Activated naive CD4-positive, alpha-beta T cell treated with Interleukin-2 at 50 U/mL for 16 hours (primary cell): ENCODE data around the gene IL5RA.

Source experiments
- DNase-seq: peaks from one replicate; pipeline ENCODE4 v3.0.0-alpha.2; 2020

The IL5RA gene

GRCh38 chr3:3059645-3060044 is 50.5 kb downstream of the IL5RA start:
- DNase-seq = no peak

GRCh38 chr3:3053974-3054373 is 56.2 kb downstream of the IL5RA start:
- DNase-seq = no peak

- no peak for DNase-seq
These were observed 71.8 kb downstream of the IL5RA start for GRCh38 chr3:3038201-3038991.

GRCh38 chr3:3037156-3037555 is 73.0 kb downstream of the IL5RA start:
- DNase-seq = no peak

- DNase-seq = no peak
These were observed 78.8 kb downstream of the IL5RA start for GRCh38 chr3:3031326-3031725.

GRCh38 chr3:3027976-3028567 is 82.1 kb downstream of the IL5RA start:
- DNase-seq = no peak

GRCh38 chr3:3023111-3023745 is 86.9 kb downstream of the IL5RA start:
- DNase-seq = no peak

- no peak for DNase-seq
These were observed 90.0 kb downstream of the IL5RA start for GRCh38 chr3:3020209-3020608.
